Bronchial epithelial cell (primary cell): Measurements from ENCODE around the gene RAI1. TPM values are rescaled to one million over a fixed set of nuclear protein-coding genes. Genes with fewer than 3 reads are reported as not detected.

Source experiments
- DNase-seq: peaks from one replicate; pipeline ENCODE4 v3.0.0-alpha.2; 2010; ENCODE audit warnings: low read depth
- FAIRE-seq: peaks from 2 replicates; lab custom pipeline; 2011; peaks lifted over from hg19 to GRCh38; lab: Jason Lieb, UNC
- H3K27me3 ChIP-seq: 2 replicates; pipeline ENCODE4 v1.5.1; 2011; ENCODE audit warnings: low read length; ENCODE audit not compliant: control insufficient read depth, insufficient read depth
- H3K36me3 ChIP-seq: 2 replicates; pipeline ENCODE4 v1.5.1; 2011; ENCODE audit warnings: low read length; ENCODE audit not compliant: control insufficient read depth, insufficient read depth
- H3K4me3 ChIP-seq: 2 replicates; pipeline ENCODE4 v1.5.1; 2011; ENCODE audit warnings: mild to moderate bottlenecking, low read depth, low read length, control low read depth
- CTCF ChIP-seq: IDR thresholded peaks from 2 replicates; pipeline ENCODE4 v1.5.1; 2011; ENCODE audit warnings: mild to moderate bottlenecking, moderate library complexity, low read length, control low read depth, inconsistent platforms; ENCODE audit not compliant: insufficient read depth, severe bottlenecking
- total RNA-seq: library from RNA; depleted of rRNA; stranded (reverse); fragments of >200 nt; gene quantifications from 2 replicates; pipeline ENCODE4 v1.2.1, GENCODE V29; 2014

The RAI1 gene
- total RNA-seq, 1 donor from 2014 or later, result 7.4 TPM

- peak; percentile 13 for TF ChIP-seq CTCF
- Histone ChIP-seq H3K4me3 (peak overlapping the region; percentile 55), H3K36me3 (peaks cover 2% of the 10 kb centered on the region), H3K27me3 (no peaks in the 10 kb centered on the region)
- peak; percentile 88 for DNase-seq
- no peak for FAIRE-seq
These were observed 12.3 kb downstream of the RAI1 start for GRCh38 chr17:17693253-17694168.

- no peak for FAIRE-seq
These were observed 13.2 kb downstream of the RAI1 start for GRCh38 chr17:17694169-17695081.

GRCh38 chr17:17696085-17696484 is 14.8 kb downstream of the RAI1 start:
- Histone ChIP-seq H3K4me3 (no peak overlapping the region), H3K27me3 (no peaks in the 10 kb centered on the region), H3K36me3 (no peaks in the 10 kb centered on the region)
- DNase-seq (no peak), FAIRE-seq (no peak)
- no peak for TF ChIP-seq CTCF

More at GRCh38 chr17:17694169-17695081, 13.2 kb downstream of the RAI1 start:
- Histone ChIP-seq H3K4me3 (peak overlapping the region; percentile 55), H3K27me3 (no peaks in the 10 kb centered on the region), H3K36me3 (peaks cover 2% of the 10 kb centered on the region)
- no peak for TF ChIP-seq CTCF
- DNase-seq, result peak; percentile 69

GRCh38 chr17:17696882-17697633 is 15.8 kb downstream of the RAI1 start:
- no peak for TF ChIP-seq CTCF
- no peak for FAIRE-seq
- no peak for DNase-seq
- H3K36me3 ChIP-seq, result no peaks in the 10 kb centered on the region
- no peaks in the 10 kb centered on the region for H3K27me3 ChIP-seq
- no peak overlapping the region for H3K4me3 ChIP-seq

GRCh38 chr17:17698371-17698770 is 17.1 kb downstream of the RAI1 start:
- no peak overlapping the region for H3K4me3 ChIP-seq
- no peaks in the 10 kb centered on the region for H3K27me3 ChIP-seq
- no peak for TF ChIP-seq CTCF
- peaks cover 1% of the 10 kb centered on the region for H3K36me3 ChIP-seq
- FAIRE-seq, result no peak
- DNase-seq, result no peak
